C4-2B (cell line): ENCODE results near the gene CHCHD6.

Source experiments
- CTCF ChIP-seq: fragments of 450-650 bp; conservative IDR thresholded peaks from 2 replicates; pipeline ENCODE4 v1.5.1; 2017; ENCODE audit warnings: mild to moderate bottlenecking
- ZFX ChIP-seq: fragments of 450-650 bp; IDR thresholded peaks from 2 replicates; pipeline ENCODE4 v1.6.1; 2017

DNA sequence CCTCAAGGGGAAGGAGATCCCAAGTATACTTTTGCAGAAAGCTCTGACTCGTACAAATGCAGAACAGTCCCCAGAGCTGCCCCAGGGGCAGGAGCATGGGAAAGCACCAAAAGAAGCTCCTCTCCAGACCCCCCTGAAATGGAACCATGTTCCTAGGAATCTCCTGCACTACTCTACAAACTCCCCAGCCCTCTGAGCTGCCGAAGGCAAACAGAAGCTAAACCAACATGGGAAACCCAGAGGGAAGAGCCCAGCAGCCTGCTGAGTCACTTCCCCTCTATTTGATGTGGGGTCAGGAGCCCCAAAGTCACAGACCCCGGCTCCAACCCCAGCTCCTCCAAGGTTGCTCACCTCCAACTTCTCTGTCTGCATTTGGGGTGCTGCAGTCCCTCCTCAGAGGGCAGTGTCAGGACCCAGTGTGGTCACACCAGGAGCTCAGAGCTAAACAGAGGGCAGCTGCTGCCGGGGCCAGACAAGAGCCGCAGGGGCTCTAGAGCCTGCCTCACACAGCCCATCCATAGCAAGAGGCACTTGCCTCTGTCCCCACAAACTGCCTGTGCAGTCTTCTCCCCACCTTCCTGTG lies 275.1 kb downstream of the CHCHD6 start:
- TF ChIP-seq CTCF (no peak), ZFX (no peak)
